CMK (cell line): Measurements from ENCODE around the gene IFT43.
"Not testable (repeated sequence)": the region's sequence is repeated elsewhere in the genome, so short reads cannot be mapped to it uniquely, and the experiment has no call there.

Experiments
- DNase-seq: peaks from one replicate; pipeline ENCODE4 v3.0.0-alpha.2; 2010; ENCODE audit warnings: low read depth

Gene IFT43

GRCh38 chr14:75980856-75981255 lies 4.7 kb upstream of the IFT43 start:
- no peak for DNase-seq

- DNase-seq, result no peak
These were observed 3.9 kb upstream of the IFT43 start, which contains the start of gene TGFB3 for GRCh38 chr14:75981426-75982265. Gene TGFB3 (minus strand): TSS chr14:75981995. CDS start chr14:75980893, 1,102 bp downstream.

GRCh38 chr14:75982266-75983018 lies 3.1 kb upstream of the IFT43 start:
- DNase-seq, result no peak

- DNase-seq, result no peak
These were observed 2.6 kb upstream of the IFT43 start for GRCh38 chr14:75983019-75983358.

- DNase-seq, result no peak
These were observed 889 bp upstream of the IFT43 start for GRCh38 chr14:75984674-75985073.

- no peak for DNase-seq
These were observed 839 bp downstream of the IFT43 start for GRCh38 chr14:75986439-75986765.

- DNase-seq, result no peak
These were observed 1.8 kb downstream of the IFT43 start for GRCh38 chr14:75987201-75987970.

GRCh38 chr14:75989134-75989533 lies 3.6 kb downstream of the IFT43 start:
- no peak for DNase-seq

GRCh38 chr14:75990297-75990696 lies 4.7 kb downstream of the IFT43 start:
- no peak for DNase-seq

GRCh38 chr14:75991753-75992152 lies 6.2 kb downstream of the IFT43 start:
- no peak for DNase-seq

GRCh38 chr14:75993567-75994041 lies 8.0 kb downstream of the IFT43 start:
- no peak for DNase-seq

GRCh38 chr14:75995372-75996041 lies 9.9 kb downstream of the IFT43 start:
- no peak for DNase-seq

GRCh38 chr14:75996488-75996887 lies 10.9 kb downstream of the IFT43 start:
- DNase-seq, result no peak

- no peak for DNase-seq
These were observed 14.1 kb downstream of the IFT43 start for GRCh38 chr14:75999511-76000190.

GRCh38 chr14:76002383-76002782 lies 16.8 kb downstream of the IFT43 start:
- no peak for DNase-seq

- DNase-seq, result no peak
These were observed 20.7 kb downstream of the IFT43 start for GRCh38 chr14:76006253-76006652.

- no peak for DNase-seq
These were observed 21.8 kb downstream of the IFT43 start for GRCh38 chr14:76007379-76007778.

- no peak for DNase-seq
These were observed 22.3 kb downstream of the IFT43 start for GRCh38 chr14:76007852-76008251.

- DNase-seq, result not testable (repeated sequence)
These were observed 24.1 kb downstream of the IFT43 start for GRCh38 chr14:76009627-76010026.

GRCh38 chr14:76011930-76012329 lies 26.4 kb downstream of the IFT43 start:
- no peak for DNase-seq

- DNase-seq, result no peak
These were observed 26.8 kb downstream of the IFT43 start for GRCh38 chr14:76012354-76012753.
